Peyer's patch (tissue), 4 donors: ENCODE results near the gene CLMP. TPM values are rescaled to one million over a fixed set of nuclear protein-coding genes. Genes with fewer than 3 reads are reported as not detected.

ENCODE experiments used
- DNase-seq, 3 donors: peaks; one replicate each; pipeline ENCODE4 v3.0.0-alpha.2; 2017 to 2019
- H3K27ac ChIP-seq, 4 donors: fragments of 200-600 bp; sonication (generic); one replicate each; pipeline ENCODE4 v1.5.1; 2016 to 2019
- H3K27me3 ChIP-seq, 2 donors: fragments of 200-600 bp; sonication (generic); one replicate each; pipeline ENCODE4 v1.5.1; 2019
- H3K36me3 ChIP-seq, 3 donors: fragments of 200-600 bp; sonication (generic); one replicate each; pipeline ENCODE4 v1.5.1; 2016 to 2019
- H3K4me1 ChIP-seq, 4 donors: fragments of 200-600 bp; sonication (generic); one replicate each; pipeline ENCODE4 v1.5.1; 2016 to 2019
- H3K4me3 ChIP-seq, 4 donors: fragments of 200-600 bp; sonication (generic); 1 replicate in 3 of 4; 2 replicates in 1 of 4; pipeline ENCODE4 v1.5.1; 2016 to 2019; ENCODE audit warnings: mild to moderate bottlenecking in 1 of 4
- H3K9me3 ChIP-seq, 4 donors: fragments of 200-600 bp; sonication (generic); one replicate each; pipeline ENCODE4 v1.5.1; 2016 to 2019; ENCODE audit warnings: mild to moderate bottlenecking in 1 of 4
- CTCF ChIP-seq, 6 experiments: fragments of 450-650 bp in 4 of 6; fragments of 200-600 bp in 2 of 6; sonication (generic) in 1 of 6; IDR thresholded peaks; one replicate each; pipeline ENCODE4 v1.5.1; 2017 to 2019; ENCODE audit warnings: antibody characterized with exemption in 6 of 6, mild to moderate bottlenecking in 3 of 6, moderate library complexity in 1 of 6
- POLR2A ChIP-seq, 2 donors: fragments of 450-650 bp; IDR thresholded peaks; one replicate each; pipeline ENCODE4 v1.5.1; 2017; ENCODE audit warnings: antibody characterized with exemption in 2 of 2, mild to moderate bottlenecking in 2 of 2, moderate library complexity in 2 of 2
- total RNA-seq, 4 donors: library from RNA; depleted of rRNA; stranded (reverse); fragments of >200 nt; gene quantifications; one replicate each; pipeline ENCODE4 v1.1.0, GENCODE V29; 2016

CLMP gene
- total RNA-seq, 4 donors from 2014 or later = 8.4 to 48.7 (median 13.2) TPM

GRCh38 chr11:123202155-123203151, 7.4 kb upstream of the CLMP start:
- TF ChIP-seq POLR2A (IDR thresholded peaks at IDR 0.05) = no peak
- TF ChIP-seq CTCF (IDR thresholded peaks at IDR 0.05) = no peak
- H3K4me1 ChIP-seq = peaks cover 0 to 16% (median 0%) of the 10 kb centered on the region in 4 donors
- H3K9me3 ChIP-seq = no peaks in the 10 kb centered on the region
- H3K27me3 ChIP-seq = no peaks in the 10 kb centered on the region
- H3K36me3 ChIP-seq = no peaks in the 10 kb centered on the region
- no peak overlapping the region for H3K4me3 ChIP-seq
- H3K27ac ChIP-seq = peak overlapping the region in 3 of 4 donors; percentile 39 to 59 (median 46)
- DNase-seq = peak in 1 of 3 donors; percentile 63

- Histone ChIP-seq H3K4me3 (no peak overlapping the region), H3K27me3 (no peaks in the 10 kb centered on the region), H3K27ac (no peak overlapping the region), H3K9me3 (no peaks in the 10 kb centered on the region), H3K4me1 (peaks cover 0 to 28% (median 0%) of the 10 kb centered on the region in 4 donors), H3K36me3 (no peaks in the 10 kb centered on the region)
- no peak for DNase-seq
- no peak for TF ChIP-seq CTCF (IDR thresholded peaks at IDR 0.05)
- TF ChIP-seq POLR2A (IDR thresholded peaks at IDR 0.05) = no peak
Observed at GRCh38 chr11:123200264-123200663, 5.2 kb upstream of the CLMP start.

GRCh38 chr11:123197711-123198110, 2.7 kb upstream of the CLMP start:
- Histone ChIP-seq H3K36me3 (no peaks in the 10 kb centered on the region), H3K27ac (no peak overlapping the region), H3K4me3 (no peak overlapping the region), H3K9me3 (no peaks in the 10 kb centered on the region), H3K27me3 (no peaks in the 10 kb centered on the region), H3K4me1 (peaks cover 0 to 29% (median 0%) of the 10 kb centered on the region in 4 donors)
- DNase-seq = no peak
- TF ChIP-seq POLR2A (IDR thresholded peaks at IDR 0.05) (no peak), CTCF (IDR thresholded peaks at IDR 0.05) (no peak)

- DNase-seq = no peak
- peak overlapping the region in 2 of 4 donors; percentile 51 to 52 for H3K4me3 ChIP-seq
- no peak for TF ChIP-seq CTCF (IDR thresholded peaks at IDR 0.05)
- H3K27me3 ChIP-seq = no peaks in the 10 kb centered on the region
- H3K27ac ChIP-seq = peak overlapping the region in 2 of 4 donors; percentile 85 to 89
- H3K4me1 ChIP-seq = peaks cover 0 to 23% (median 0%) of the 10 kb centered on the region in 4 donors
- no peaks in the 10 kb centered on the region for H3K9me3 ChIP-seq
- no peaks in the 10 kb centered on the region for H3K36me3 ChIP-seq
Observed at GRCh38 chr11:123196060-123196714, 1.1 kb upstream of the CLMP start.

- peak in 1 of 3 donors; percentile 58 for DNase-seq
- no peak for TF ChIP-seq CTCF (IDR thresholded peaks at IDR 0.05)
- no peak for TF ChIP-seq POLR2A (IDR thresholded peaks at IDR 0.05)
- Histone ChIP-seq H3K27me3 (no peaks in the 10 kb centered on the region), H3K4me1 (peaks cover 0 to 23% (median 0%) of the 10 kb centered on the region in 4 donors), H3K27ac (peak overlapping the region; percentile 59 to 89 (median 78)), H3K9me3 (no peaks in the 10 kb centered on the region), H3K36me3 (no peaks in the 10 kb centered on the region), H3K4me3 (peak overlapping the region; percentile 26 to 52 (median 42))
Observed at GRCh38 chr11:123194337-123195187, 486 bp downstream of the CLMP start.
